ENCODE measurements around the gene SBK2. TPM values are rescaled to one million over a fixed set of nuclear protein-coding genes. Genes with fewer than 3 reads are reported as not detected.

Gene SBK2
- total RNA-seq, 2 experiments from 2014 or later, result not detected

DNA sequence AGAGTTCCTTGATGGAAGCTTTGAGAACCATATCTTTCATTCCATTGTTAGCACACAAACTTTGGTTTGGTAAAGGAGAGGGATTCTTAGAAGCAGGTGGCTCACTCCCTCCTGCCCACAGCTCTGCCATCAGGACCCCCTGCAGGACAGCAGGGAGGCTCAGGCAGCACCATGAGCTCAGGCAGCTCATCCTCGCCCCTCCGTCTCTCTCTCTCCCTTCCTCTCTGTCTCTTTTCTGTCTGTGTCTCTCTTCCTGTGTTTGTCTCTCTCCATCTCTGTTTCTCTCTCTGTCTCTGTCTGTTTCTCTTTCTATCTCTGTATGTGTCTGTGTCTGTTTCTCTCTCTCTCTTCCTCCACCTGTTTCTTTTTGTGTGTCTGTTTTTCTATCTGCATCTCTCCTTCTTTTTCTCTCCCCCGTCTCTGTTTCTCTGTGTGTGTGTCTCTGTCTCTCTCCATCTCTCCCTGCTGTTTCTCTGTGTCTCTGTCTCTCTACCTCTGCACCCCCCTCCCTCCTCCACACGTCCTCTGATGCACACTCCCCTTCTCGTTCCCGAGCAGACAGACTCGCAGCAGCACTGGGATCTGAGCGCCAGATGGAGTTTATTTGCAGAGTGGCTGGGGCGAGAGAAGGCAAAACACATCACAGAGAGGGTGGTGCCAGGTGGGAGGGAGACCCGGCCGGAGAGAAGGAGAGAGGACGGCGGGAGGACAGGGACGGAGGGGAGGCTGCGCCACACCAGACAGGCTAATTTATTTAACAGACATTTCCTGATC, 8.7 kb downstream of the SBK2 start:
- intact Hi-C loops (cut with micrococcal nuclease), result no loop called here
- no peak overlapping the region for H3K4me3 Mint-ChIP-seq
- no peaks in the 10 kb centered on the region for H3K9me3 Mint-ChIP-seq
- H3K27ac Mint-ChIP-seq, result no peak overlapping the region
- H3K27me3 Mint-ChIP-seq (ENCODE audit: low read depth), result peaks cover 5% of the 10 kb centered on the region
- H3K4me1 Mint-ChIP-seq (ENCODE audit: low read depth), result no peaks in the 10 kb centered on the region
- CTCF ChIA-PET, result no interaction called here
- no peaks in the 10 kb centered on the region for H3K36me3 Mint-ChIP-seq (ENCODE audit: low read depth)
- DNase-seq, result no peak

DNA sequence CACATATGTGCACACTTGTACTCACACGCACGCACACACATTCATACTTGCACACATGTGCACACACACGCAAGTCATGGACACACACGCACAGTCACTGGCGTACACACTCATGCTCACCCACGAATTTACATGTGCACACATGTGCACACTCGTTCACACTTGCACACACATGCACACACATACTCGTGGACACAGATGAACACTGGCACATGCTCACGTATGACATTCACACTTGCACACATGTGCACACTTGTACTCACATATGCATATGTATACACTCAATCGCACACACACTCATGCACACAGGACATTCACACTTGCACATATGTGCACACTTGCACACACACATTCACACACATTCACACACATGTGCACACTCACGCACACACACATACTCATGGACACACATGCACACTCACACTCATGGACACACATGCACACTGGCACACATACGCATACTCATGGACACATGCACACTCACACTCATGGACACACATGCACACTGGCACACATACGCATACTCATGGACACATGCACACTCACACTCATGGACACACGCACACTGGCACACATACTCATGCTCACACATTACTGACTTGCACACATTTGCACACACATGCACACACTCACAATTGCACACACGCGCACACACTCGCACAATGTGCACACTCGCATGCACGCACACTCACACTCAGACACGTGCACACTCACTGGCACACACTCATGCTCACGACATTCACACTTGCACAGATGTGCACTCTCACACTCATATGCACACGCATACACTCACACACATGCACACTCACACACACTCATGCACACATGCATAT, 9.5 kb downstream of the SBK2 start:
- no peak overlapping the region for H3K4me3 Mint-ChIP-seq
- CTCF ChIA-PET, result no interaction called here
- no peak overlapping the region for H3K27ac Mint-ChIP-seq
- intact Hi-C loops (cut with micrococcal nuclease), result no loop called here
- no peaks in the 10 kb centered on the region for H3K4me1 Mint-ChIP-seq (ENCODE audit: low read depth)
- DNase-seq, result no peak
- peaks cover 5% of the 10 kb centered on the region for H3K27me3 Mint-ChIP-seq (ENCODE audit: low read depth)
- H3K9me3 Mint-ChIP-seq, result no peaks in the 10 kb centered on the region
- no peaks in the 10 kb centered on the region for H3K36me3 Mint-ChIP-seq (ENCODE audit: low read depth)

DNA sequence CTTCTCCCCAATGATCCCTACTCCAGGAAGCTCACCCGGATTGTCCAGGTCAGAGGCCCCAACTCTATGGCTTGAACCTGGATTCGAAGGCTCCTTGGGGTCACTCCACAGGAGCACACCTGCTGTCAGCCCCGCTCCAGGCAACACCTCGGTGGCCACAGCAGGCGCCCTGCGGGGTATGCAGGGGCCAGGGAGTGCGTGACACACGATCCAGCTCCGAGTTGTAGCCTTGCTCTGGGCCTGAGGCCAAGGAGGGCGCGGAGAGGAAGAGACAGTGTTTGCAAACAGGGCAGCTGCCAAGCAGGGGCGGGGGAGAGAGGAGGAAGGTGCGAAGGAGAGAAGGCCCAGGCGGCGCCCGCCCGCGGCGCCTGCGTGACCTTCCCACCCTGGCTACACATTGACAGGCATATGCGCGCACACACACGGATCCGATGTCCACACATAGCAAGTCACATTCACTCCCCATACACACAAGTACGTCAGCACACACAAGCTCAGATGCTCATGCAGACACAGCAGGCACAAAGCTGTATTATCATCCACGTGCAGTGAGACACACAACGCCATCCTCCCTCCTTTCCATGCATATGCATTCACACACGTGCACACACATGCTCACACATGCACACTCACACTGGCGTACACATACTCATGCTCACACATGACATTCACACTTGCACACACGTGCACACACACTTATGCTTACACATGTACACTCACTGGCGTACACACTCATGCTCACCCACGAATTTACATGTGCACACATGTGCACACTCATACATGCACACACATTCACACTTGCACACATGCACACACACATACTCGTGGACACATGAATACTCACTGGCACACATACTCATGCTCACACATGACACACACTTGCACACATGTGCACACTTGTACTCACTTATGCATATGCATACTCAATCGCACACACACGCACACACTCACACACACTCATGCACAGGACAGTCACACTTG, 10.4 kb downstream of the SBK2 start:
- no peak for DNase-seq
- intact Hi-C loops (cut with micrococcal nuclease), result no loop called here
- no peaks in the 10 kb centered on the region for H3K4me1 Mint-ChIP-seq (ENCODE audit: low read depth)
- H3K4me3 Mint-ChIP-seq, result no peak overlapping the region
- H3K27me3 Mint-ChIP-seq (ENCODE audit: low read depth), result peaks cover 5% of the 10 kb centered on the region
- H3K36me3 Mint-ChIP-seq (ENCODE audit: low read depth), result no peaks in the 10 kb centered on the region
- H3K27ac Mint-ChIP-seq, result no peak overlapping the region
- H3K9me3 Mint-ChIP-seq, result no peaks in the 10 kb centered on the region
- CTCF ChIA-PET, result interaction anchor here (0.8 kb wide), 1 partner anchor 128 kb away, joined by 5 read pairs; no protein-coding TSS in a partner anchor

DNA sequence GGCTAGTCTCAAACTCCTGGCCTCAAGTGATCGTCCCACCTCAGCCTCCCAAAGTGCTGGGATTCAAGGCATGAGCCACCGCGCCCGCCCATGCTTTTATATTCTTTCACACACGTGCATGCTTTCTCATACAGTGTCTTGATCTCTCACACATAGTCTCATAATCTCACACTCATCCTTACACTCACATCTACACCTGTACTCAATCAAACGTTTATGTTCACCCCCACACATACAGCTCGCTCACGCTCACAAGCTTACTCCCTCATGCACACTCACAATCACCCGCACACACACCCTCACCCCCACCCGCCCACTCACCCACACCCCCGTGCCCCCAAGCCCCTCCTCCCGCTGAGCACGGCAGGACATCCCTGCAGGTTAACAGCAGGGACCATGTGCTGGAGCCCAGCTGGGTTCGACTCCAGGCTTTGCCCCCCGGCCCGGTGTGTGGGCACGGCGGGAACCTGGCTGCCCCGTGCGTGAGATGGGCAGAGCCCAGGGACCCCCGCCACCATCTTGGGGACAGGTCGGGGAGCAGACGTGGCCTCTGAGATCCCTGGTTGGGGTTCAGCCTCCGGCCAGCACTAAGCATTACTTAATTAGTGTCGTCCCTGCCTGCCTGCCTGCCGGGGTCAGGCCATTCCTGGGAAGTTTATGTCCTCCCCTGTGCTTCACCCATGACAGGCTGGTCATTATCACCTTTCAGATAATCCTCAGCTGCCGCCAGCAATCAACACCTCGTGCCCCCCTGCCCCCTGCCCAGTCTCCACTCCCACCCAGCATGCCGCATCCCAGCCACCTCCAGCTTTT, 11.4 kb downstream of the SBK2 start:
- DNase-seq, result no peak
- Mint-ChIP-seq H3K4me3 (no peak overlapping the region), H3K4me1 (ENCODE audit: low read depth) (no peaks in the 10 kb centered on the region), H3K27me3 (ENCODE audit: low read depth) (peaks cover 5% of the 10 kb centered on the region), H3K36me3 (ENCODE audit: low read depth) (no peaks in the 10 kb centered on the region), H3K27ac (no peak overlapping the region), H3K9me3 (no peaks in the 10 kb centered on the region)
- CTCF ChIA-PET, result no interaction called here
- intact Hi-C loops (cut with micrococcal nuclease), result no loop called here

DNA sequence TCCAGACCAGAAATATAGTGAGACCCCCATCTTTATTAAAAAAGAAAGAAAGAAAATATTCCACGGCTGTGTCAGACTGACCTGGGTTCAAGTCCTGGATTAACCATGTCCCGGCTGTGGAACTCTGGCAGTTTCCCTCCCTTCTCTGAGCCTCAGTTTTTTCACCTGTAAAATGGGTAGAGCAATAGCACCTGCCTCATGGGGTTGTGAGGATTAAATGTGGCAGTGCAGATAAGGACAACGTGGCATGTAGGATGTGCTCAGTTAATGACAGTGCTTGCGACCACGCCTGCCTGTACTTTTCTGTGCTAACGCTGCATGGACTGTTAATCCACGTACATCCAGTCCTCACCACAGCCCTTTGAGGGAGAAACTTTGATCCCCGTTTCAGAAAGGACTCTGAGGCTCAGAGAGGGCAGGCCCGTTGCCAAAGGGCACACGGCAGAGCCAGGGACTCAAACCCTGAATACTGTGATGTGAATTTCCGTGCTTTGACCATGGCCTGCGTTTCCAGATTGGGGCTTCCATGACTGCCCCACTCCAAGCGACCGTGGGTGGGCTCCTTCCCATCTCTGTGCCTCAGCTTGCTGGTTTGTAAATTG, 16.1 kb downstream of the SBK2 start:
- no peak overlapping the region for H3K27ac Mint-ChIP-seq
- intact Hi-C loops (cut with micrococcal nuclease), result no loop called here
- no peak for DNase-seq
- no peaks in the 10 kb centered on the region for H3K9me3 Mint-ChIP-seq
- no peaks in the 10 kb centered on the region for H3K36me3 Mint-ChIP-seq (ENCODE audit: low read depth)
- H3K4me3 Mint-ChIP-seq, result no peak overlapping the region
- CTCF ChIA-PET, result no interaction called here
- peaks cover 3% of the 10 kb centered on the region for H3K4me1 Mint-ChIP-seq (ENCODE audit: low read depth)
- H3K27me3 Mint-ChIP-seq (ENCODE audit: low read depth), result peaks cover 5% of the 10 kb centered on the region

DNA sequence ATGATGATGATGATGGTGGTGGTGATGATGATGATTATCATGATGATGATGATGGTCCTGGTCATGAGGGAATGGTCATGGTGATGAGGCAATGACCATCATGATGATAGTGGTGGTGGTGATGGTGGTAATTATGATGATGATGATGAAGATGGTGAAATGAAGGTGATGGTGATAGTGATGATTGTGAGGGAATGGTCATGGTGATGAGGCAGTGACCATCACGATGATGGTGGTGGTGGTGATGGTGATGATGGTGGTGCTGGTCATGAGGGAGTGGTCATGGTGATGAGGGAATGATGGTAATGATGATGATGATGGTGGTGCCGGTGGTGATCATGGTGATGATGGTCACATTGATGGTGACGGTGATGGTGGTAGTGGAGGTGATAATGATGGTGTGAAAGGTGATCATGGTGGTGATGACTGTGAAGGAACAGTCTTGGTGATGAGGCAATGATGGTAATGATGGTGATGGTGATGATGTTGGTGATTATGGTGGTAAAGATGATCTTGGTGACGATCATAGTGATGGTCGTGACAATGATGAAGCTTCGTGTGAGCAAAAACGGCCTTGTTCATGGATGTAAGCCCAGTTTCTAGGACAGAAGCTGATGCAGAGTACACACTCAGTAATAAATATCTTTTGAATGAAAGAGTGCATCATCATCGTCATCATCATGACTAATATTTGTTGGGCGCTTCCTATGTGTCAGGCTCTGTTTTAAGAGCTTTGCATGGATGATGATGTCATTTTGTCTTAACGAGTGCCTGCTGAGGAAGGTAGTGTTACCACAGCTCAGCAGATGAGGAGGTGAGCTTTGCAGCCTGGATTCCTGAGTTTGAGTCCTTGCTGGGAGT, 17.3 kb downstream of the SBK2 start:
- CTCF ChIA-PET, result no interaction called here
- intact Hi-C loops (cut with micrococcal nuclease), result loop anchor here (10.0 kb wide), 1 partner anchor 285 kb away; no protein-coding TSS in a partner anchor
- Mint-ChIP-seq H3K27me3 (ENCODE audit: low read depth) (peaks cover 4% of the 10 kb centered on the region), H3K9me3 (no peaks in the 10 kb centered on the region), H3K4me3 (no peak overlapping the region), H3K36me3 (ENCODE audit: low read depth) (no peaks in the 10 kb centered on the region), H3K27ac (no peak overlapping the region), H3K4me1 (ENCODE audit: low read depth) (peaks cover 3% of the 10 kb centered on the region)
- no peak for DNase-seq

DNA sequence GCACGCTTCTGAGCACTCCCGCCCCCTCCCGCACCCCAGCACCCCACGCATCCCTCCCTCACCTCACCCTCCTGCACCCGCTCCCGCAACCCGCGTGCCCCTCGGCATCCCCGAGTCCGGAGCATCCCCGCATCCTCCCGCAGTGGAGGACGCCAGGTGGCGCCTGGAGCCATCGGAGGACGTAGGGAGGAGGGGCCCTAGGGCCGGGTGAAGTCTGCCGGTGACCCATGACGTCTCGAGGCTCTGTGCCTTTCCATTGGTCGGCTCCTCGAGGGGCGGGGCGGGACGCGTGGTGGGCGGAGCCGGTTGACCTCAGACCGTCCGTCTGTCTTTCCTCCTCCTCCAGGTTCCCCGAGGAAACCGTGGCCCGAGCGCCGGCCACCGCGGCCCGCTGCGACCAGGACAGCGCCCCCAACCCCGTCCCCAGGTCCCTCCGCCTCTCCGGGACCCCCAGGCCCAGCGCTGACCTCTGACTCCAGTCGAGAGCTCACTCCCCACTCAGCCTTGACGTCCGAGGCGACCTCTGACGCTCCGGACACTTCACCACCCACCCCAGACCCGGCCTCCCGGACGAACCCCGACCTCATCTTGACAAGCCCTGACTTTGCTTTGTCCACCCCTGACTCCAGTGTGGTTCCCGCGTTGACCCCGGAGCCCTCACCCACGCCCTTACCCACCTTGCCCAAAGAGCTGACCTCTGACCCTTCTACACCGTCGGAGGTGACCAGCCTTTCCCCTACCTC, 19.9 kb downstream of the SBK2 start:
- peak; percentile 93 for DNase-seq
- CTCF ChIA-PET, result interaction anchor here (1.0 to 1.9 kb wide), 7 partner anchors 9 to 262 kb away, joined by 3 to 26 read pairs (median 5); partner anchors contain the start of gene ZNF865
- Mint-ChIP-seq H3K4me3 (peak overlapping the region; percentile 59), H3K9me3 (no peaks in the 10 kb centered on the region), H3K27ac (no peak overlapping the region), H3K36me3 (ENCODE audit: low read depth) (no peaks in the 10 kb centered on the region), H3K27me3 (ENCODE audit: low read depth) (peaks cover 1% of the 10 kb centered on the region), H3K4me1 (ENCODE audit: low read depth) (peaks cover 3% of the 10 kb centered on the region)
- intact Hi-C loops (cut with micrococcal nuclease), result loop anchor here (1.0 to 10.0 kb wide), 4 partner anchors 63 to 288 kb away; partner anchors contain the start of gene ZNF579

DNA sequence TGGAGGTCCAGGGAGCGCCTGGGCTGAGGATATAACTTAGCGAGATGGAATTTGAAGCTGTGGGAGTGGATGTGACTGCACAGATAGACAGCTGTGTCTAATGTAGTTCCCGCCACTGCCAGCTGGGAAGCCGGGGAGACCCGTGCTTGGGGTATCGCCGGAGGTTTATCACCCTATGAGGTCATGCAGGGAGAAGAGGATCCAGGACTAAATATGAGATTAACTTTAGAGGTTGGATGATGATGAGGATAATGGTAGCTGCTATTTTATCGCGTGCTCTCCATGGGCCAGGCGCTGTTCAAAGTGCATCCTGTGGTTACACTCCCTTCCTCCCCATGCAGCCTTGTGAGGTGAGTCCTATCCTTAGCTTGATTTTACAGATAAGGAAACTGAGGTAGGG, 28.8 kb downstream of the SBK2 start:
- Mint-ChIP-seq H3K27ac (no peak overlapping the region), H3K4me3 (no peak overlapping the region), H3K9me3 (no peaks in the 10 kb centered on the region), H3K27me3 (ENCODE audit: low read depth) (peaks cover 9% of the 10 kb centered on the region), H3K4me1 (ENCODE audit: low read depth) (peaks cover 8% of the 10 kb centered on the region), H3K36me3 (ENCODE audit: low read depth) (no peaks in the 10 kb centered on the region)
- intact Hi-C loops (cut with micrococcal nuclease), result no loop called here
- CTCF ChIA-PET, result interaction anchor here (1.1 to 1.2 kb wide), 3 partner anchors 8 to 46 kb away, joined by 3 to 4 read pairs (median 4); partner anchors contain the start of gene ISOC2
- DNase-seq, result no peak

DNA sequence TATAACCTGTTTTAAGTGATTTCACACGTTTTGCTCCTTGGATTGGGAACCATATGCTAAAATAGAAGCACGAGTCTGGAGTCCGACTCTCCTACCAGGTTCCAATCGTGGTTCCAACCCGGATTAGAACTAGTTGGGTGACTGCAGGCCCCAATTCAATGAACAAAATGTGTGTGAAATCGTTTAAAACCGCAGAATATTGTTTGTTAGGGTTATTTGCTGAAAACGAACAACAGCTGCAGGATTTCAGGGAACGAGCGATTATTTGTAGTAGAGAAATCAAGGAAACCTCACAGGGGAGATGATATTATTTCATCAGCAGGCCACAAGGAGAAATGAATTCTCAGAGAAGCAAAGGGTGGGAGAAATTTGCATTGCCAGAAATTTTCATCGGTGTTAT, 32.0 kb downstream of the SBK2 start:
- Mint-ChIP-seq H3K4me1 (ENCODE audit: low read depth) (peaks cover 14% of the 10 kb centered on the region), H3K36me3 (ENCODE audit: low read depth) (no peaks in the 10 kb centered on the region), H3K27me3 (ENCODE audit: low read depth) (peaks cover 3% of the 10 kb centered on the region), H3K9me3 (no peaks in the 10 kb centered on the region), H3K27ac (no peak overlapping the region), H3K4me3 (no peak overlapping the region)
- intact Hi-C loops (cut with micrococcal nuclease), result loop anchor here (1.0 to 5.0 kb wide), 3 partner anchors 37 to 364 kb away; no protein-coding TSS in a partner anchor
- no peak for DNase-seq
- CTCF ChIA-PET, result interaction anchor here (0.6 to 3.5 kb wide), 9 partner anchors 12 to 364 kb away, joined by 3 to 64 read pairs (median 7); partner anchors contain the start of genes ZNF628 and ZNF784

DNA sequence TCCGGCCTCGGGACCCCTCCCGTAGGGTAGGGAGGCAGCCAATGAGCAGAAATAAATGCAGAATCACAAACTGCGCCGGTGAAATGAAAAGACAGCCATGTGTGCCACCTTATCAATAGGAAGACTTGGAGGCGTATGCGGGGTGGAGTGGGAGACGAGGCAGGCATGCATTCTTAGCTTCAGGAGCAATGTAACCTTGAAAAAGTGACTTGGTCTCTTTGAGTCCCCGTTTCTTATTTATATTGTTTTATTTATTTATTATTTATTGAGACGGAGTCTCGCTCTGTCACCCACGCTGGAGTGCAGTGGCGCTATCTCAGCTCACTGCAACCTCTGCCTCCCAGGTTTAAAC, 32.7 kb downstream of the SBK2 start:
- intact Hi-C loops (cut with micrococcal nuclease), result loop anchor here (1.0 to 5.0 kb wide), 3 partner anchors 36 to 363 kb away; no protein-coding TSS in a partner anchor
- Mint-ChIP-seq H3K9me3 (no peaks in the 10 kb centered on the region), H3K27me3 (ENCODE audit: low read depth) (peaks cover 3% of the 10 kb centered on the region), H3K4me1 (ENCODE audit: low read depth) (peaks cover 14% of the 10 kb centered on the region), H3K4me3 (peak overlapping the region; percentile 62), H3K27ac (no peak overlapping the region), H3K36me3 (ENCODE audit: low read depth) (no peaks in the 10 kb centered on the region)
- DNase-seq, result no peak
- CTCF ChIA-PET, result interaction anchor here (0.6 to 3.5 kb wide), 39 partner anchors 9 to 1235 kb away, joined by 3 to 64 read pairs (median 4); partner anchors contain the start of genes FIZ1, NAT14, SSC5D and ZNF628

Measured in activated naive CD4-positive, alpha-beta T cell treated with anti-CD3 and anti-CD28 coated beads for 36 hours (primary cell).